Measurements from ENCODE around the gene DGCR8. TPM values are rescaled to one million over a fixed set of nuclear protein-coding genes. Genes with fewer than 3 reads are reported as not detected.
A peak's percentile ranks its signal among the peaks of the same experiment; 100 is the strongest.

DGCR8 gene
- total RNA-seq, 6 experiments from 2014 or later: 19.8 to 24.5 (median 22.0) TPM

DNA sequence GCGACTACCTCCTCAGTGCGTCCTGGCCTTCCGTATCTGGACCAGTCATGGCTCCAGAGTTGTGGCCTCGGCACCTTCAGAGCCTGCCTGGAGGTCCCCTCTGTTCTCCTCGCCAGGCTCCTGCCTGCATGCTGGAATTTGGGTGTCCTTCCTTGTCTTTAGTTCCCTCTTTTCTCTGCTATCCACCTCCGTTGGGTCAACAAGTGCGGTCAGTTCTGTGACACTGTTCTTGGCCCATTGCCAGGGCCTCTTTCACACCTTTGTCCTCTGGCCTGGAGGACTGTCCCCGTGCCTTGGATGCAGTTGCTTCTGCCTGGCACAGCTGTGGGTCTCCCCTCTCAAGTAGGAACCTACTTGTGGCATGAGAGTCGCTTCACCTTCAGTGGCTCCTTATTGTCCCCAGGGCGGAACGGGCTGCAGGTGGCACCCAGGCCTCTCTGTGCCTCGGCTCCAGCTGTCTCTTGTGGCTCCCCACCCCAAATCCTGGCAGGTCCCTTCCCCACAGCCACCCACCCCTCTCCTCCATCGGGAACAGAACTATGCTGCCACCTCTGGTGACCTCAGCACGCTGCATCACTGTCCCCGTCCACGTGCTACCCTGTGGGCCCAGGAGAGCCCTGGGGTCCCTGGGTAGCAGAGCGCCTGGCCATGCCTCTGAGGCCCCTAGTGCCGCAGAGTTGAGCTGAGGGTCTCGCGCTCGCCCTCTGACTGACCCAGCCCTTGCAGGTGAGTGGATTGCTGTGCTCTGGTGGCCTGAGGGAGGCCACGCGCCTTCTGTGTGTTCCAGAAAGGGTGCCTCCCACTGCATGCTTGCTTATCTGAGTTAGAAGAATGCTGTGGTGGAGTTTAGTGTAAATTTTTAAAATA lies 4.7 kb downstream of the DGCR8 start:
- Mint-ChIP-seq H3K4me1 (ENCODE audit: low read depth) (peaks cover 45% of the 10 kb centered on the region), H3K27ac (no peak overlapping the region), H3K4me3 (no peak overlapping the region), H3K36me3 (ENCODE audit: low read depth) (peaks cover 29% of the 10 kb centered on the region), H3K9me3 (no peaks in the 10 kb centered on the region), H3K27me3 (ENCODE audit: insufficient read depth) (peaks cover 2% of the 10 kb centered on the region)
- no peak for DNase-seq
- peak; percentile 59 for TF ChIP-seq CTCF (IDR thresholded peaks at IDR 0.05)

- no peak for TF ChIP-seq CTCF (IDR thresholded peaks at IDR 0.05)
- Mint-ChIP-seq H3K36me3 (ENCODE audit: low read depth) (peaks cover 37% of the 10 kb centered on the region), H3K9me3 (no peaks in the 10 kb centered on the region), H3K27me3 (ENCODE audit: insufficient read depth) (no peaks in the 10 kb centered on the region; the same call in 1 of the 2 replicates), H3K4me3 (no peak overlapping the region), H3K4me1 (ENCODE audit: low read depth) (peaks cover 54% of the 10 kb centered on the region), H3K27ac (no peak overlapping the region)
- no peak for DNase-seq
These were observed 5.6 kb downstream of the DGCR8 start for GRCh38 chr22:20085651-20086050.

DNA sequence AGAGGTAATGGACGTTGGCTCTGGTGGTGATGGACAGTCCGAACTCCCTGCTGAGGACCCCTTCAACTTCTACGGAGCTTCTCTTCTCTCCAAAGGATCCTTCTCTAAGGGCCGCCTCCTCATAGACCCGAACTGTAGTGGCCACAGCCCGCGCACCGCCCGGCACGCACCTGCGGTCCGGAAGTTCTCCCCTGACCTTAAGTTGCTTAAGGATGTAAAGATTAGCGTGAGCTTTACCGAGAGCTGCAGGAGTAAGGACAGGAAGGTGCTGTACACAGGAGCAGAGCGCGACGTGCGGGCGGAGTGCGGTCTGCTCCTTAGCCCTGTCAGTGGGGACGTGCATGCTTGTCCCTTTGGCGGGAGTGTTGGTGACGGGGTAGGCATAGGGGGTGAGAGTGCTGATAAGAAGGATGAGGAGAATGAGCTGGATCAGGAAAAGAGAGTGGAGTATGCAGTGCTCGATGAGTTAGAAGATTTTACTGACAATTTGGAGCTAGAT lies 6.1 kb downstream of the DGCR8 start:
- H3K4me3 Mint-ChIP-seq: no peak overlapping the region
- peaks cover 42% of the 10 kb centered on the region for H3K36me3 Mint-ChIP-seq (ENCODE audit: low read depth)

GRCh38 chr22:20086763-20087162 lies 6.7 kb downstream of the DGCR8 start:
- no peaks in the 10 kb centered on the region for H3K9me3 Mint-ChIP-seq
- no peak overlapping the region for H3K27ac Mint-ChIP-seq
- TF ChIP-seq CTCF (IDR thresholded peaks at IDR 0.05): no peak
- peaks cover 43% of the 10 kb centered on the region for H3K36me3 Mint-ChIP-seq (ENCODE audit: low read depth)
- H3K4me3 Mint-ChIP-seq: no peak overlapping the region
- H3K27me3 Mint-ChIP-seq (ENCODE audit: insufficient read depth): no peaks in the 10 kb centered on the region; the same call in 1 of the 2 replicates
- DNase-seq: no peak
- peaks cover 45% of the 10 kb centered on the region for H3K4me1 Mint-ChIP-seq (ENCODE audit: low read depth)

More for the DNA sequence above, 6.1 kb downstream of the DGCR8 start:
- DNase-seq: no peak
- H3K4me1 Mint-ChIP-seq (ENCODE audit: low read depth): peaks cover 51% of the 10 kb centered on the region
- no peaks in the 10 kb centered on the region; the same call in 1 of the 2 replicates for H3K27me3 Mint-ChIP-seq (ENCODE audit: insufficient read depth)
- no peaks in the 10 kb centered on the region for H3K9me3 Mint-ChIP-seq
- TF ChIP-seq CTCF (IDR thresholded peaks at IDR 0.05): no peak
- no peak overlapping the region; the same call in 1 of the 2 replicates for H3K27ac Mint-ChIP-seq

GRCh38 chr22:20087319-20088262 lies 7.5 kb downstream of the DGCR8 start:
- DNase-seq: no peak

More at GRCh38 chr22:20087319-20088262, 7.5 kb downstream of the DGCR8 start:
- TF ChIP-seq CTCF (IDR thresholded peaks at IDR 0.05): no peak
- Mint-ChIP-seq H3K27me3 (ENCODE audit: insufficient read depth) (no peaks in the 10 kb centered on the region; the same call in 1 of the 2 replicates), H3K4me1 (ENCODE audit: low read depth) (peaks cover 41% of the 10 kb centered on the region), H3K4me3 (no peak overlapping the region), H3K27ac (no peak overlapping the region; the same call in 1 of the 2 replicates), H3K9me3 (no peaks in the 10 kb centered on the region), H3K36me3 (ENCODE audit: low read depth) (peaks cover 49% of the 10 kb centered on the region)

Measured in HFFc6 (cell line).